Type B pancreatic cell (in vitro differentiated cells): Measurements from ENCODE around the gene DLST. TPM values are rescaled to one million over a fixed set of nuclear protein-coding genes. Genes with fewer than 3 reads are reported as not detected.

Source experiments
- DNase-seq: peaks from one replicate; pipeline ENCODE4 v3.0.0; 2021; ENCODE audit warnings: mixed read lengths; ENCODE audit not compliant: unreplicated experiment; ENCODE audit errors: extremely low spot score
- H3K27ac Mint-ChIP-seq: 2 replicates; pipeline ENCODE4 v1.8.0; 2021; ENCODE audit warnings: mild to moderate bottlenecking, mixed read lengths
- H3K27me3 Mint-ChIP-seq: 2 replicates; pipeline ENCODE4 v1.8.0; 2021; ENCODE audit warnings: mixed read lengths
- H3K36me3 Mint-ChIP-seq: 2 replicates; pipeline ENCODE4 v1.8.0; 2021; ENCODE audit warnings: mixed read lengths
- H3K4me1 Mint-ChIP-seq: one replicate; pipeline ENCODE4 v1.8.0; 2021; ENCODE audit warnings: mixed read lengths; ENCODE audit not compliant: unreplicated experiment
- H3K4me3 Mint-ChIP-seq: 2 replicates; pipeline ENCODE4 v1.8.0; 2021; ENCODE audit warnings: mild to moderate bottlenecking, mixed read lengths
- H3K9me3 Mint-ChIP-seq: 2 replicates; pipeline ENCODE4 v1.8.0; 2021; ENCODE audit warnings: mixed read lengths
- total RNA-seq: library from RNA; stranded (reverse); gene quantifications from 2 replicates; pipeline ENCODE4 v1.2.1, GENCODE V29; 2021; ENCODE audit warnings: low replicate concordance
- TF ChIP-seq, protein P1 (sequence below): fragments of 200-600 bp; sonication (generic); conservative IDR thresholded peaks from 2 replicates; pipeline ENCODE4 v1.5.0; 2021; ENCODE audit warnings: antibody characterized with exemption, mild to moderate bottlenecking

DLST gene
- total RNA-seq, 1 donor from 2014 or later, result 97.2 TPM

DNA sequence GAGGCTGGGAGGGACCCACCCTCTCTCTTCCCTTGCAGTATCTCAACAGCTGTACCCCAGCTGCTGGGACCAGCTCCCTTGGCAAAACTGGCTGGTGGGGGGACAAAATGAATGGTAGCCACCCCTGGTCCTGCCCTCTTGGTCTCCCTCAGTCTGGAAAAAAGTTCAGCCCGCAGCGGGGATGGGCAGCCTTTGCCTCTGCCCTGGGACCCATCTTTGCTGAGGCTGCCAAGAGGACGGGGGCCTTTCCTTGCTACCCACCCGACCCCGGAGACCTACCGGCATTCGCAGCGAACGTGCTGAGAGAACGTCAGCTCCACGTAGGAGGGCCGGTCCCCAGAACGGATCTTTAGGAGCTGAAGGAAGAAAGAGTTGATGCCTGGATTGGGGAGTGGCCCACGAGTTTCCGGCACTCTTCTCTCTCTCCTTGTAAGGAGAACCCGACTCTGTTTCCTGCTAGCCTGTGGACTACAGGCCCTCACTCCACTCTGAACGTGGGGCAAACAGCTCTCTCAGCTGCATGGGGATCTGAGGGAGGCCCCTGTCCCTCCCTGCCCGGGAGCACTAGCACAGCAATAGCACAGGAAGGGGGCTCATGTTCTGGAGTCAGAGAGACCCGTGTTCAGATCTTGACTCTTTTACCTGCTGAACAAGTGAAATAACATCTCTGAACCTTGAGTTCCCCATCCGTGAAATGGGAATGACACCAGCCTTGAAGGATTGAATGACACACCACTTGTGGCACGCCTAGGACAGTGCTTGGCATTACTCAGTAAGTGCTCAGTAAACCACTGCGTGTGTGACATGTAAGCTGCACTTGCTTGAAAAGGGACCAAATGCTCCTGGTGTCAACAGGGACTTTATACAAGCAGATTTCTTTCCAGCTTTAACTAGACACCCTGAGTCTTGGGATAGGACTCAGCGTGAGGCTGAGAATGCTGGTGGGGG, 66.8 kb downstream of the DLST start:
- H3K27me3 Mint-ChIP-seq, result no peaks in the 10 kb centered on the region
- H3K27ac Mint-ChIP-seq, result no peak overlapping the region
- H3K4me1 Mint-ChIP-seq, result peaks cover 37% of the 10 kb centered on the region
- H3K36me3 Mint-ChIP-seq, result peaks cover 5% of the 10 kb centered on the region
- TF ChIP-seq, protein P1, sequence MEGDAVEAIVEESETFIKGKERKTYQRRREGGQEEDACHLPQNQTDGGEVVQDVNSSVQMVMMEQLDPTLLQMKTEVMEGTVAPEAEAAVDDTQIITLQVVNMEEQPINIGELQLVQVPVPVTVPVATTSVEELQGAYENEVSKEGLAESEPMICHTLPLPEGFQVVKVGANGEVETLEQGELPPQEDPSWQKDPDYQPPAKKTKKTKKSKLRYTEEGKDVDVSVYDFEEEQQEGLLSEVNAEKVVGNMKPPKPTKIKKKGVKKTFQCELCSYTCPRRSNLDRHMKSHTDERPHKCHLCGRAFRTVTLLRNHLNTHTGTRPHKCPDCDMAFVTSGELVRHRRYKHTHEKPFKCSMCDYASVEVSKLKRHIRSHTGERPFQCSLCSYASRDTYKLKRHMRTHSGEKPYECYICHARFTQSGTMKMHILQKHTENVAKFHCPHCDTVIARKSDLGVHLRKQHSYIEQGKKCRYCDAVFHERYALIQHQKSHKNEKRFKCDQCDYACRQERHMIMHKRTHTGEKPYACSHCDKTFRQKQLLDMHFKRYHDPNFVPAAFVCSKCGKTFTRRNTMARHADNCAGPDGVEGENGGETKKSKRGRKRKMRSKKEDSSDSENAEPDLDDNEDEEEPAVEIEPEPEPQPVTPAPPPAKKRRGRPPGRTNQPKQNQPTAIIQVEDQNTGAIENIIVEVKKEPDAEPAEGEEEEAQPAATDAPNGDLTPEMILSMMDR, result no peak
- no peak for DNase-seq
- H3K4me3 Mint-ChIP-seq, result no peak overlapping the region
- no peaks in the 10 kb centered on the region for H3K9me3 Mint-ChIP-seq

DNA sequence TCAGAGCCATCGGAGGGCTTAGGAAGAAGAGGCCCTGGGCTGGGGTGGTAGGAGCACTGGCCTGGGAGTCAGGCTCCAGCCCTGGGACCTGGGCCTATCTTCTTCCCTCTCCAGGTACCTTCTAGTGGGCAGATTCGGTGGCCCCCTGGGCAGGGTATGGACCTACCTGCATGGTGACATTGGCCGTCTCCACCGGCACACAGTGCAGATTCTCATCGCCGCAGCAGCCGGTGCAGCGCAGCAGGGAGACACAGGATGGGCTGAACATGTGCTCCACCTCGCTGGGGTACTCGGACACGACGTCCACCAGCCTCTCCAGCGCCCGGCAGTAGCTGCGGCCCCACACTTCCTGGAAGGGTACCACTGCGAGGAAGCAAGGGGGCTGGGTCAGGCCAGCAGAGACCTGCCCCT, 67.5 kb downstream of the DLST start:
- DNase-seq, result no peak
- H3K4me1 Mint-ChIP-seq, result peaks cover 40% of the 10 kb centered on the region
- H3K4me3 Mint-ChIP-seq, result no peak overlapping the region
- H3K9me3 Mint-ChIP-seq, result no peaks in the 10 kb centered on the region
- peaks cover 5% of the 10 kb centered on the region for H3K36me3 Mint-ChIP-seq
- no peaks in the 10 kb centered on the region for H3K27me3 Mint-ChIP-seq
- TF ChIP-seq, protein P1, result no peak
- no peak overlapping the region for H3K27ac Mint-ChIP-seq

DNA sequence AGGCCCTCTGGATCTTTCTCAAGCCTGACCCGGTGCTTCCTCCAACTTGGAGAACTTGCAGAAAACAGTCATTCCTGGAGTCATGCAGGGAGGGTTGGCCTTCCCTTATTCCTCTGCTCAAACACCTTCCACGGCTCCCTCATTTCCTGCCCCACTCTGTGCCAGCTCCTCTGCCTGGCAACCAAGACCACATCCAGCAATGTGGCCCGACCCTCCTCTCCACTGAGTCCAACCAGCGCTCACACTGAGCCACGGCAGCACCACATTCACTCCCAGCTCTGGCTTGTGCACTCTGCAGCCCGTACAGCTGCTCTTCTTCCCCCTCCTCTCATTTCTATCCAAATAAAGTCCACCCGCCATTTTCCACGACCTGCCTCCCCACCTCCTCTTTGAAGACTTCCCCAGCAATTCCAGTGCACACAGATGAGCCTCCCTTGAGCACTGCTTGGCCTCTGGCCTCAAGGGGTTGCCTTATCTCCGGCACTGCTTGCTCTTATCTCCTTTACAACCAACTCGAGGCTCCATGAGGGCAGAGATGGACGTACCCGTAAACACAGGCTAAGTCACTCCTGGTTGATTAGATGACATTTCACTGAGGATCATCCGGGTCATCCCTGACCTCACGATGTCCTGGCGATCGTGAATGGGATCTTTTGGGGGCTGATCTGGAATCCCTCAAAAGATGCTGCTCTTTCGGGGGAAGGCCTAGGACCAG, 68.3 kb downstream of the DLST start:
- Mint-ChIP-seq H3K27me3 (no peaks in the 10 kb centered on the region), H3K36me3 (peaks cover 5% of the 10 kb centered on the region), H3K4me3 (peak overlapping the region; percentile 53), H3K4me1 (peaks cover 40% of the 10 kb centered on the region), H3K9me3 (no peaks in the 10 kb centered on the region), H3K27ac (peak overlapping the region; percentile 79)
- TF ChIP-seq, protein P1, result no peak
- DNase-seq, result no peak

DNA sequence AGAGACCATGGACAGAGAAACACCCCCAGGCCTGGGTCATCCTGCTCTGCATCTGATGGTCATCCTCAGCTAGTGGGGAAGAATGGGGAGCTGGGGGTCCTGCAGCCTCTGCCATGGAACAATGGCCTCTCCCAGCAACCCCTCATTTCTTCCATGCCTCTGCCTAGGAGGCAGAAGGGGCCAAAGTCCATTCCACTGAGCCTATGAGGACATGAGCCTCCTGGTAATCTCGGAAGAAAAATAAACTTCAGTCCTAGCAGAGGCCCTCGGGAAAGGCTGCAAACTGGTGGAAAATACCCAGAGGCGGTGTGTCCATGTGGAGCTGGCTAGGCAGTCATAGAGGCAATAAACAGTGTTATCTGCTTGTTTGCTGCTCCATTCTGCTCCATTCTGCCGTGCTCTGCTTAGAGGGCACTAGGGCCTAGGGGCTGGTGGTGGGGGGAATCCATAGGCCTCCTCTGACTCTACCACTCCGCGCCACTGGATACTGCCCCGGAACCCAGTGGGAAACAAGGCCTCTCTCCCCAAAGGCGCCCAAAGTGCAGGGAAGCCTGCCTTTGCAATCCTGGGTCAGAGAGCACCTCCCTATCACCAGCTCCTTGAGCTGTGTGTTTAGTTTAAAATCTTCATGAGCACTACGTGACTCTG, 69.2 kb downstream of the DLST start:
- H3K36me3 Mint-ChIP-seq, result peaks cover 5% of the 10 kb centered on the region
- H3K4me3 Mint-ChIP-seq, result peak overlapping the region; percentile 68
- DNase-seq, result no peak
- H3K9me3 Mint-ChIP-seq, result no peaks in the 10 kb centered on the region
- TF ChIP-seq, protein P1, result no peak
- H3K27ac Mint-ChIP-seq, result peak overlapping the region; percentile 79
- H3K27me3 Mint-ChIP-seq, result no peaks in the 10 kb centered on the region
- H3K4me1 Mint-ChIP-seq, result peaks cover 40% of the 10 kb centered on the region

DNA sequence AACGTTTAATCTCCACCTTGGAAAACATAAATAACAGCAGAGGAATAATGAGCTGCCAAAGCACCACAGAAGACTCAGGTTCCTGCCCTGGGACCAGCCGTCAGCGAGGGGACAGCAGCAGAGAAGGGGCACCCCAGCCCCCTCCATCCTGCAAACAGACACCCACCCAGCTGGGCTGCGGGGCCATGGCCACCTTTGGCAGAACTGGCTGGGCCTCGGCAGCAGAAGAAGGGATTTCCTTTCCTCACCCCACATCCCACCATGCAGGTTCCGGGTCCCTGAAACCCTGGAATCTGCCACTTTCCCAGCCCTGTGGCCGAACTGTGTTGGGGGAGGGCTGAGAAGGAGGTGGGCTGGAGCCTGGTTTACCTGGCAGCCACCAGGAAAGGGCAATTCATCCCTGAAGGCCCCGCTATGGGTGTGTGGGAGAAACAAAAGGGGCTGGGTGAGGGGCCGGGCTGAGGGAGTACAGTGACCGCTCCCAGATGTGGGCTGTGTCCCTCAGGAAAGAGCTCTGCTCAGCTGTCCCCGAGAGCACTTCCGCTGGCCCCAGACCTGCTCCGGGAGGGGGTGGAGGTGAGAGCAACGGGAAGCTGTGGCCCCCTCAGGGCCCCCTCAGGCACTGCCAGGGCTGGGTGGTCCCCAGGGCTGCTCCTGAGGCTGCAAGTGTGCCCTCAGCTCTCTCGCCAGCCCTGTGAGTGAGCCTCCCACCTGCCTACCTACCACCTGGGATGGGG, 69.9 kb downstream of the DLST start:
- H3K36me3 Mint-ChIP-seq, result peaks cover 5% of the 10 kb centered on the region
- peaks cover 39% of the 10 kb centered on the region for H3K4me1 Mint-ChIP-seq
- DNase-seq, result no peak
- H3K9me3 Mint-ChIP-seq, result no peaks in the 10 kb centered on the region
- H3K27me3 Mint-ChIP-seq, result peaks cover 4% of the 10 kb centered on the region
- peak overlapping the region; percentile 79 for H3K27ac Mint-ChIP-seq
- TF ChIP-seq, protein P1, result no peak
- peak overlapping the region; percentile 68 for H3K4me3 Mint-ChIP-seq
